Activated CD8-positive, alpha-beta memory T cell treated with anti-CD3 and anti-CD28 coated beads for 4 hours (primary cell): Measurements from ENCODE around the gene TMEM131.
A peak's percentile ranks its signal among the peaks of the same experiment; 100 is the strongest.

Experiments used
- DNase-seq, 2 donors: peaks; one replicate each; pipeline ENCODE4 v3.0.0-alpha.2; 2020; ENCODE audit warnings: low read depth in 2 of 2

Gene TMEM131

DNA sequence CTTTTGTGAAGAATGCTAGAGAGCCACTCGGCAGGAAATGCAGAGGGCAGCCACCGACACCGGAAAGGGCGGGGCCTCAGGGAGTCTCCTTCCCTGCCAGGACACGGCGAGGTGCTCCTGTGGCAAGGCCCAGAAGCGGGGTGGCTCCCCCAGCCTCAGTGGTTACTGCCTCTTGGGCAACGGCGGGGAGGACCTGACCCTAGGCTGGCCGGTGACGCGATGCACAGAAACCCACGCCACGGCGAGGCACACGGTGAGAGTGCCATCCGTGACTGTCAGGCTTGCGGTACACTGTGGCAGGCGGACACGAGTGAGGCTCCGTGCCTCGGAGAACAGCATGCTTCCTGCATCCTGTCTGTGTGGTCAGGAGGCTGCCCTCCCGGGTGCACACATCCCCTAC is 234.6 kb downstream of the TMEM131 start:
- peak in 1 of 2 donors; percentile 21 for DNase-seq

DNA sequence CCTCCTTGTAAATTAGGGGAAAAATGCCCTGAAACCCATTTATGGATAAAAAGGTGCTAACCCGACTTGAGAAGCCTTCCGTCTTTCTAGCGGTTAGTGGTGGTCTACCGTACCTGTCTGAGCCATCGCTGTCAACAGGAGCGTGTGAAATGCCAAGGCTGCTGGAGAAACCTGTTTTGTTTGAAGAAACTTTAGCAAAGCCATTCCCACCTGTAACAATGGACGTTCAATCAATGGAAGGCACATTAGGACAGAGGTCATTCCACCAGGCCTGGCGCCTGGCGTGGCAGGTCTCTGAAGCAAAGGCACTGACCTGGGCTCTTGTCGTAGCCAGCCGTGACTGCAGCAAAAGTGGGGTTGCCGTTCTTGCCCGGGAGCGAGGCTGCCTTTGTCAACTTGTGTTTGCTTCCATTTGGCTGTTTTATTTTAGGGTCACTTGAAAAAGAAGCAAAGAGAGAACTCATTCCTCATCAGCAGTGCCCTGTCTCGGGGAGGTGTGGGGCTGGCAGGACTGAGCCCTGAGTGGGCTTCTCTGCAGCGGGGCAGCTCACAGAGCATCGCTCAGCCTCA is 235.2 kb downstream of the TMEM131 start:
- no peak for DNase-seq

DNA sequence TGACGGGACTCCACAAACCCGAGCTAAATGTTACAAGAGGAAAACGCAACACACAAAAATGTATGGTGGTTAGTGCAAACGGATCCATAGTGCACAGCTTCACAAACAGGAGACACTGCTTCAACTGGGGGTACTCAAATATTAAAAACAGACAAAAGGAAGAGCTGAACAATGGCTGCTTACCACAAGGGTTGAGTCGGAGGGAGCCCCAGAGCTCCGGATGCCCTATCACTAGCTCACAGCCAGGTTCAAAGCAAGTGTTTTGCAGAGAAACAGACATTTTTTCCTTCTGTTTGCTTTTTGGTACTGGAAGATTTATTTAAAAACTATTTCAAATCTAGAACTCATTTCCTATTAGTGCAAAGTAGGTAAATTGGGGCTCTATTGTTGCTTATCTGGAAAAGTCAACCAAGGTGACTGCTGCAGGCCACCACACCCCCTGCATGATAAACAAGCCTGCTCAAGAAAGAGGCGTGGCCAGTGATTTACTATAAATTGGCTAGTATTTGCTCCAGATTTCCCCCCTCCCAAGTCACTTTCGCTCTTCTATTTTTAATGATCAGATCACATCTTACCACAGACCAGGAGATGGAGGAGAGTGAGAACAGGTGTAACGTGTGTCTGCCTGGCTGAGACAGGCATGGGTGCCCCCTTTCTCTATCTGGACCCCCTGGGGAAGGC is 235.9 kb downstream of the TMEM131 start:
- DNase-seq, result no peak

DNA sequence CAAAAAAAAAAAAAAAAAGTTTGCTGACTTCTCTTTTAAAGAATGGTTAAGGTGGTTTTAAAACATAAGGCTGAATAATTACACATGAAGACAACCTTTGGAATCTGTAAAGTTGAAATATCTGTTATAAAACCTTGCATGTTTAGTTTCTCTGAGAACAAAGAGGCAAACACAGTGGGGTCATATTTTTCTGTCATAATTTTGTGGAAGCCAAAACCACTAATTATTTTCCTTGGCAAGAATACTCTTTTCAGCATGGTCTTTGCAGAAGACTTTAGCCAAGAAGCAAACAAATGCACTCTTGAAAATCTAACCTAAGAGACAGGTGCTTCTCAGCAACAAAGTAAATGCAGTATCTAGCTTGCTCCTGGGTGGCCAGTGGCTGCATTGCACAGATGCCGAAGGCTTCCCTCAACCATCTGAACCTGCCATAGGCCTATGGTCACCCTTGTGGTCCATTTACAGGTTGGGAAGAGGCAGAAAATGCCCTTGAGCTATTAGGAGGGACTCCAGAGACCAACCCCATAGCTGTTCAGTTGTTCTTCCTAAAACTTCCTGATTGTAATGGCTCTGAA is 237.5 kb downstream of the TMEM131 start:
- DNase-seq, result no peak

DNA sequence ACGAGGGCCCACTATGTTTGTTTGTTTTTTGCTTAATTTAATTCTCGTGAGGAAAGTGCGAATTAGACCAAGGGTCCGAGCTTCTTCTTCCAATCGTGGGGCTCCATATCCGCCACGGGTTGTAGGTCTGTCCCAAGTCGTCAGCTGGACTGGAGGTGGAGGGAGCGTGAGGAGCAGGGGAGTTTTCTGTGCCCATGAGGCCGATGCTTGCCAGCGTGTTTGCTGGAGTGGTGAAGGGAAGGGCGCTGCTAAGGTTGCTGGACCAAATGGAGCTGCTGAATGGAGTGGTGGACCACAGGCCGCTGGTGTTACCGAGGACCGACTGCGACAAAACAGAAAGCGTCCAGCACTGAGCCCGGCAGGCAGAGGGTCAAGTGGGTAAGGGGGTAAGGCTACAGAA is 238.7 kb downstream of the TMEM131 start:
- no peak for DNase-seq

DNA sequence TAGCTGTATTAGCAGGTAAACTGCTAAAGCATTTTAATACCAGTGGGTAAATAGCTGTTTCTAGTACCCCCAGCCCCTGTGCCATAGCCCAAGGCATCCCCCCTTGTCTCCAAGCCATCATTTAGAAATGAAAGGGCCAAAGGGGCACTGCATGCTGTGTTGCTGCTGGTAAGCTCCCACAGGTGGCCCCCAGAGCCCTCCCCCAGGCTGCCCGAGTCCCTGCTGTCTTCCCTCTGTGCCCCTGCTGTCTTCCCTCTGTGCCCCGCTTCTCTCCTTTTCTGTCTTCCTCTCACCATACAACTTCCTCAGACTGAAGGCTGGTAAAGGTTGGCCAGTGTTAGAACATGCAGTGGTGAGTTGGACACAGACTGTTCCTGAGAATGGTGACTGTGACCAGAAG is 240.3 kb downstream of the TMEM131 start:
- no peak for DNase-seq

DNA sequence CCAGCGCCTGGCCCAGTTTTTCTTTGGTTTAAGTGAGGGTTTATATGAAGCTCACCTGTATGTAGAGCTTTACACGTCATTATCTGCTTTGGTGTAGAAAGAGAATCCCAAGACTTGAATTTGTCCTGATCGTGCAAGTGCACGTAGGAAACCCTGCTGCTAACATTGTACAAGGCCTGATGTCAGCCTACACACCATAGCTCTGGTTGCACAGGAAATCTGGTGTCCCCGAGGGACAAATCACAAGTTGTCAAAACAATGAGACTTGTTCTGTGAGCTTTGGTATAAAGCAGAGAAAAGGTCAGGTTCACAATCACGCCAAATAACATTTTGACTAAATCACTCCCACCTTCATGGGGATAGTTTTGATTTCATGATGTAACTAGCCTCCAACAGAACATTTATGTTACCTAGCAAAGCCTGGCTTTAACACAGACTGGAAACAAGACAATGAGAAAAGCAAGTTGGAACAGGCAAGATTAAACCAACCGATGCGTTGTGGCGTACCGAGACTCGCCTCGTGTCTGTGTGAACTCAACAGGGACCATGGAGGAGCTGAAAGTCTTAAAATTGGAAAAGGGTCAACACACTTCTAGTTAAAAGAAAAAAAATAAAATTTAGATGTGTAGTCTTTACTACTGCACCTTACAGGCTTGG is 240.9 kb downstream of the TMEM131 start:
- no peak for DNase-seq

DNA sequence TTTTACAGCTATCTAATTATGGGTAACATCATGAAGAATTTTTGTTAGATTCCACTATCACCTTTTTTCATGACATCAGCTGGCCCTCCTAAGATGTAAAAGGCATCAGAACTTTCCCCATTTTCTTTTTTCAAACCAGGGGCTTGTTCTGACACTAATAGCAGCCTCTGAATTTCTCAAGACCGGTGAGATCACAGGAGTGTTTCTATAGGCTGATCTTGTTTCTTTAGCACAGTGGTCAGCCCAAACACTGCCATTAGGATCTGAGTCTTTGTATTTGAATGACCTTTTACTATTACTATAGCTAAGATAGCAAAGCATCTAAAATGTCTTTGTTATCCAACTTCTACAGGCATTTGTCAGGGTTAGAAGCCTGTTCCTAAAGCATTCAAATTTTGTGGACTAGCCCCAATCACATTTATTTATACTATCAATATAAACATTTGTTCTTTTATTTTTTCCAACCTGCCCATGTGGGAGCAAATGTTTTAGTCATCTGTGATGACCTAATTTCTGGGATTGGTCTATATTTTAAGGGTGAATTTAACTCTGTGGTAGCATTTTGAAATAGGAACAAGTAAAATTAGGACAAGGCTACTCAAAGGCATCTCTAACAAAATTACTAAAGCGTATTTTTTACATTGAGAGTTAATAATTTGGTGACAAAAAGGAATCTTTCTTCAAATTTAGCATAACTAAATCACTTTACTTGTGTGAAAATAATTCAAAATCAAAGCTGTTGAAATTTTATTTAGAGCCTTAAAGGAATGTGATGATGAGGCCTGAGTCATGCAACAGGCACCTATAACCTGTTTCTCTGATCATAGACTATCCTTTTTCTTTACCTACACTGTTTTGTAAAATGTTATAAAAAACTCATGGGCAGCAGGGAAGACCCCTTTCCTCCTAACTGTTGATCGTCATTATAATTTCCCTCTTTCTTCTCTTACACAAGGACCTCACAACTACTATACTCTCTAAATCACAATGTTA is 243.1 kb downstream of the TMEM131 start:
- DNase-seq, result no peak

DNA sequence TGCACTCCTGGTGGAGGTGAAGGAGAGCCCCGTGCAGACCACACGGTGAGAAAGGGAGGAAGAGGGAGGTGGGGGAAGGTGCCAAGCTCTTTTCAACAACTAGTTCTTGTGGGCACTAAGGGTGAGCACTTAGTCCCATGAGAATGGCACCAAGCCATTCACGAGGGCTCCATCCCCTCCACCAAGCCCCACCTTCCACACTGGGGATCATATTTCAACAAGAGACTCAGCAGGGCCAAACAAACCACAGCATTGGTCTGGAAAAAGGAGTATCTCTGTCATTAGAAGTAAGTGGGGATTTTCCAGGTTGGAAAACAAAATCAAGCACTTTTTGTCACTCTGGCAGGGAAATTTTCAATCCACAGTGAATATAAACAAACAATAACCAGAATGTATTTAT is 244.0 kb downstream of the TMEM131 start:
- DNase-seq, result no peak

DNA sequence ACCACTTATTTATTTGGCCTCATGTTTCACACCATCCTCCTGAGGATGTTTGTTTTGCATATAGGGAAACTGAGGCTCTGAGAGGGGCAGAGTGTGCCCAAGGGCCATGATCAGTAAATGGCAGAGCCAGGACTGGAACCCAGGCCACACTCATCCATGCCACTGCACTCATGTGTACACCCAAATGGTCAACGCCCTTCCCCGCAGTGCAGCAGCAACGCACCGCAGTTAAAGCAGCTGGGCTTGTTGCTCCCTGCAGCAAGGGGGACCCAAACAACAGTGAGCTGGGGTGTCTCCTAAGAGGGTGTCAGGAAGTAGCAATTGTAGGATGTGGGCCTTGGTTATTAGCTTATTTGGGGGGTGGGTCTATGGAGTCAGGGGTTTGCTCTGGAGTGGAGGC is 245.7 kb downstream of the TMEM131 start:
- no peak for DNase-seq

DNA sequence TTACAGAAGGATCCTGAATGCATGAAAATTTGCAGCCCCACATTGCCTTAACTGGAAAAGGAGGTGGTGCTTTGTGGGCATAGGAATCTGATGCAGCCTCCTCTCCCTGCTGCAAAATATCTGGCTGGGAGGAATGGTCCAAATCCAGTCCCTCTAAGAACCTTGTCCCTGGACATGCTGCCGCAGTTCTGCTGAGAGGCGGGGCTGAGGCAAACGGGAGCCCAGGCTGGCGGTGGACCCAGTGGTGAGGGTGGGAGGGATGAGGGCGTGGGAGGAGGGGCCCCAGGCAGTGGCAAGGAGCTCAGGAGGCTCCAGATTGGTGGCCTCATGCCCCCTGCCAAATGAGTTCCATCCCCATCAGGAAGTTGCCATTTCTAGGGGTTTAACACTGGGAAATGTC is 246.2 kb downstream of the TMEM131 start:
- no peak for DNase-seq

DNA sequence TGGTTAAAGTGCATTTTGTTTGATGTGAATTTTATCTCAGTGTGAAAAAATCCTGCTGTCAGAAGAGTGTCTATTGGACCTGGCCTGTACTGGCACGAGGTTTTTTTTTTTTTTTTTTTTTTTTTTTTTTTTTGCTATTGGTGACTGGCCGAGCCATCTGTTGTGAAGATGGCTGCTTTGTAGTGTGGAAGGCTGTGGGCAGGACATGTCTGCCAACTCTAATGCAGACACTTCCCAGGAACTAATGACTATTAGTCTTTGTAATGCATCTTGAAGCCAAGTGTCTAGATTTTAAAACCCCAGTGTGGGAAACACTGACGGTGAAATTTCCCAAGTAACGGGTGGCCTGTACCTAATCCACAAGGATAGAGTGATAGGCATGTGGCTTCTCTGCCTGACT is 248.0 kb downstream of the TMEM131 start:
- DNase-seq, result no peak

DNA sequence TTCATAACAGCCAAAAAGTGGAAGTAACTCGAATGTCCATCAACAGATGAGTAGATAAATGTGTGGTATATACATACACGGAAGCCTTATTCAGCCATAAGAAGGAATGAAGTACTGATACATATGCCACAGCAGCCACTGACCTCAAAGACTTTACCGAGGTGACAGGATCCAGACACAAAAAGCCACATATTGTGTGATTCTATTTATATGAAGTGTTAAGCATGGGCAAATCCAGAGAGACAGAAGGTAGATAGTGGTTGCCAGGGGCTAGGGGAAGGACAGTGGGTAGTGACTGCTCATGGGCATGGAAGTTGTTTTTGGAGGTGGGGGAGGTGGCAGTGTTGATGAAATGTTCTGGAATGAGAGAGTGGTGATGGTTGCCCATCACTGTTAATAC is 248.5 kb downstream of the TMEM131 start:
- no peak for DNase-seq

DNA sequence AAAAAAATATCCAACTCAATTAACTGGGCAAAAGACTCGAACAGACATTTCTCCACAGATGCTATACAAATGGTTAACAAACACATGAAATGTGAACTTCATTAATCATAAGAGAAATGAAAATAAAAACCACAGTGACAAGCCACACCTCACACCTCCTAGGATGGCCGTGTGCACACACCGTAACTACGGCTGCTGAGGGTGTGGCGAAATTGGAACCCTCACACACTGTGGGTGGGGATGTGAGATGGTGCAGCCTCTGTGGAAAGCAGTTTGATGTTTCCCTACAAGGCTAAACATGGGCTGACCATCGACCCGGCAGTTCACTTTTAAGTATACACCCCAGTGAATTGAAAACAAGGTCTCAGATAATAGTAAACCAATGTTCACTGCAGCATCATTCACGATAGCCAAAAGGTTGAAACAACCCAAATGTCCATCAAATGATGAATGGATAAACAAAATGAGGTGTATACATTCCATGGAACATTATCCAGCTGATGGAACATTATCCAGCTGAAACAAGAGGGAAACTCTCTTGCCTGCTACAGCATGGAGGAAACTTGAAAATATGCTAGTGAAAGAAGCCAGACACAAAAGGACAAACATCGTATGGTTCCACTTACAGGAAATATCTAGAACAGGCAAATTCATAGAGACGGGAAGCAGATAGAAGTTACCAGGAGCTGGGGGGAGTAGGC is 250.1 kb downstream of the TMEM131 start:
- no peak for DNase-seq

DNA sequence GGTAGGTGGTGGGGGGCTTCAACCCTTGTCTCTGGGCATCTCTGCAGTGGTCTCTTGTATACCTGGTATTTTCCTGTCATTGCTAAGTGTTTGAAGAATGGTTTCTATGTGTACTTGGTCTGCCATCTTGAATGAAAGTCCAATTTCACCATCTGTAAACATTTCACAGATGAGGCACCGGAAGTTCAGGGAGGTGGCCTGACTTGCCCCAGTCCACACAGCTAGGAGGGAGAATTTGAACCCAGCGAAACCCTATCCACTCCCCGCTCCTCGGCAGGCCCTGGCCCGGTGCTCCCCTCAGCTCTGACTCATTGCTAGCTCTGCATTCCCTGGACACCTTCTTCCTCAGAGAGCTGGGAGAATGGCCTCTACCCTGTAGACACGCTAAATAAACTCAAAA is 251.8 kb downstream of the TMEM131 start:
- DNase-seq, result no peak

DNA sequence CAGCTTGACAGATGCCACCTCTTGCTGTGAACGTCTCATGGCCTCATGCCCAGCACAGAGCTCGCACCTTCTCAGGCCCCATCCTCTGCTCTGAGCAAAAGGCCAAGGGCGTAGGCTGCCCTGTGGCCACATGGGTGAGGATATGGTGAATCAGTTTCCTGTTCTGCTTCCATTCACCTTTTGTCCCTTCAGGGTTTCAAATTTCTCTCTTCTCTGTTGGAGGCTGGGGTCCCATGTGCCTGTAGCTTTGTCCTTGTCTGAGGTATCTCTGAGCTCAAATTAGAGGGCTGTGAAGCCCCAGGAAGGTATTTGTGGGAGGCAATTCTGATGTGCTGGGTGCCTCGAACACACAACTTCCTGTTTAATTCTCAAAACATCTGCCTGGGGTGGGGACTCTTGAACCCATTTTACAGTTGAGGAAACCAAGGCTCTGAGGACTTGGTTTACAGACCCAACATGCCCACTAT is 253.3 kb downstream of the TMEM131 start:
- no peak for DNase-seq

DNA sequence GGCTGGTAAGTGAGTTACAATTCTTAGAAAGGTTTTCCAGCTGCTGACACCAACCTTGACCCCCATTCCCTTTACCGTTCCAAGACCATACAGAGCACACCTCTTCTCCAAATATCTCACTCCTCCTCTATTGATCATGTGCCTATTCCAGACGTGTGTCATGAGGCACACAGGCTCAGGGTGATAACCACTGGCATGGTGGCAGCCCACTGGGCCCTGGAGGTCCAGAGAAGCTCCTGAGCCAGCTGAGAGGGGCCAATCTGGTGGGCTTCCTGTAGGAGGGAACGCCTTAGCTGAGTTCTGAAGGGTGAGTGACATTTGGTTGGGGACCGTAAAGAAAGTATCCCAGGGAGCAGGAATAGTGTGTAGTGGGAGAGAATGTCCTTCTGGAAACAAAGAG is 254.1 kb downstream of the TMEM131 start:
- DNase-seq, result no peak

DNA sequence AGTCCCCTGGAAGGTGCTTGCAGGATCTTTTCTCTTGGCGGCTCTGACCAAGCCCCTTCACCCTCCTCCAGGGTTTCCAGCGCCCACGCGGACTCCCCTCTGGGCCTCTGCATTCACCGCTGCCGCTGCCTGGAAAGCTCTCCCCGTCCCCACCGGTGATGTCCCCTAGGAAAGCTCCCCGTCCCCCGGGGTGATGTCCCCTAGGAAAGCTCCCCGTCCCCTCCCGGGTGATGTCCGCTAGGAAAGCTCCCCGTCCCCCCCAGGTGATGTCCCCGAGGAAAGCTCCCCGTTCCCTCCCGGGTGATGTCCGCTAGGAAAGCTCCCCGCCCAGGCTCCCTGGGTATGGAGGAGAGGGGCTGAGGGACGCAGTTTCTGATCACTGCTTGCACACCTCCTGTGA is 254.5 kb downstream of the TMEM131 start:
- DNase-seq, result no peak

DNA sequence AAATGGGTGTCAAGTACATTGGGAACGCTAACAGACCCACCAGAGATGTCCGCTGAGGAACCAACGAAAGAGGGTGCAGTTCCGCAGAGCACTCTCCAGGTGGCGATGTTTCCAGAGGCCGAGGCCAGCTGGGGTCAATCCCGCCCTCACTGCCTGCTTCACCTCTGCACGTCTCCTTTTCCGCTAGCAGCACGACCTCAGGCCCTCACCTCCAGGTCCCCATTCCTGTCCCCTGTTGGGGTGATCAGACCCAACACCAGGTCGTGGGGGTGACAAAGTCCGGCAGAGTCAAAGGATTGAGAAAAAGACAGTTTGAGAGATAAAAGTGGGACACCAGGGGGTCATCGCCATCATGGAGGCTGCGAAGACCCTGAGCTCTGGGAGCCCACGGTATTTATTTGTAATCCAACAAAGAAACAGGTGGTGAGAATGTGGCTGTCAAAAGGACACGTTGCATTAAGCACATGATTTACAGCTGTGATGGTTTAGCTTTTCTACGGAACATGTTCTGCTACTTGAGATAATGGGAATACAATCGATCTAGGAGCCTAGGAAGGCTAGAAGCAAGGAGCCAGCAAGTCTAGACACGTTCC is 255.1 kb downstream of the TMEM131 start:
- no peak for DNase-seq

DNA sequence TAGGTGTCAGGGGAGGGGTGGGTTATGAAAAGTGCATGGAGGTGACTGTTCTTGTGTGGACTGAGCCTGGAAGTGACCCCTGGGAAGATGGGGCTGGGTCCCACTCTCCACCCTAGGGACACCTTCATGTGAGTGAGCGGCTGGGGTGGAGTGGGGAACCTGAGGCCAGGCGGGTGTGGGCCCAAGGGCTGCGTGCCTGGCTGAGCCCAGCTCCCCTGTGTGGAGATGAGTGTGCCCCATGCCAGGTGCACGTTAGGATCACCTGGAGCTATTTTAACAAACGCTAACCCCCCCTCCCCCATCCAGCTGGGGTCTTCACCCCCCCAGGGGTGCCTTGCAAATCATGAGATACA is 255.9 kb downstream of the TMEM131 start:
- DNase-seq, result no peak
